Muscle of leg (tissue), 11 donors: Measurements from ENCODE around the gene OR10H5. TPM values are rescaled to one million over a fixed set of nuclear protein-coding genes. Genes with fewer than 3 reads are reported as not detected.
"Not testable (repeated sequence)": the region's sequence is repeated elsewhere in the genome, so short reads cannot be mapped to it uniquely, and the experiment has no call there.

Source experiments
- DNase-seq: peaks from one replicate; pipeline ENCODE4 v3.0.0; 2013
- H3K27ac ChIP-seq: one replicate; pipeline ENCODE4 v1.5.1; 2013; ENCODE audit warnings: mild to moderate bottlenecking, low read length, control low read depth
- H3K27me3 ChIP-seq: one replicate; pipeline ENCODE4 v1.6.1; 2013; ENCODE audit warnings: low read length; ENCODE audit not compliant: control insufficient read depth, insufficient read depth
- H3K36me3 ChIP-seq: one replicate; pipeline ENCODE4 v1.6.1; 2013; ENCODE audit warnings: low read length; ENCODE audit not compliant: control insufficient read depth, insufficient read depth
- H3K4me1 ChIP-seq: one replicate; pipeline ENCODE4 v1.6.1; 2013; ENCODE audit warnings: low read length; ENCODE audit not compliant: control insufficient read depth, insufficient read depth
- H3K4me3 ChIP-seq: one replicate; pipeline ENCODE4 v1.5.1; 2013; ENCODE audit warnings: low read length, control low read depth
- H3K9me3 ChIP-seq: replicated peaks from 2 replicates; pipeline ENCODE4 v1.6.1; 2013; ENCODE audit warnings: low read depth, low read length; ENCODE audit not compliant: control insufficient read depth
- WGBS: methylation state at CpG from one replicate; pipeline ENCODE4 v1.1.5; 2013; ENCODE audit warnings: missing lambda C conversion rate; ENCODE audit not compliant: insufficient coverage; 5-methylcytosine and 5-hydroxymethylcytosine counted together
- polyA plus RNA-seq, 8 donors: library from polyadenylated mRNA; unstranded; fragments of 120-200 nt; gene quantifications; one replicate each; pipeline versions ENCODE4 v1.2.1 to v1.2.3, GENCODE V29; 2013; ENCODE audit warnings: inconsistent platforms in 1 of 8, low replicate concordance in 1 of 8; ENCODE audit not compliant: insufficient read length in 8 of 8, insufficient read depth in 1 of 8
- total RNA-seq: library from RNA; stranded (reverse); fragments of 120-200 nt; gene quantifications from one replicate; pipeline ENCODE4 v1.2.4, GENCODE V29; 2013

Gene OR10H5
- total and polyA plus RNA-seq, 9 donors = 0.02 to 0.12 (median 0.06) TPM; not detected in 2

GRCh38 chr19:15810335-15810734, 22.9 kb downstream of the OR10H5 start:
- WGBS = 0% methylated on average over 1 of the region's 7 CpGs
- DNase-seq = peak; percentile 61
- H3K36me3 ChIP-seq = no peaks in the 10 kb centered on the region
- no peak overlapping the region for H3K4me3 ChIP-seq
- no peaks in the 10 kb centered on the region for H3K4me1 ChIP-seq
- no peaks in the 10 kb centered on the region for H3K9me3 ChIP-seq
- H3K27me3 ChIP-seq = no peaks in the 10 kb centered on the region
- no peak overlapping the region for H3K27ac ChIP-seq

DNA sequence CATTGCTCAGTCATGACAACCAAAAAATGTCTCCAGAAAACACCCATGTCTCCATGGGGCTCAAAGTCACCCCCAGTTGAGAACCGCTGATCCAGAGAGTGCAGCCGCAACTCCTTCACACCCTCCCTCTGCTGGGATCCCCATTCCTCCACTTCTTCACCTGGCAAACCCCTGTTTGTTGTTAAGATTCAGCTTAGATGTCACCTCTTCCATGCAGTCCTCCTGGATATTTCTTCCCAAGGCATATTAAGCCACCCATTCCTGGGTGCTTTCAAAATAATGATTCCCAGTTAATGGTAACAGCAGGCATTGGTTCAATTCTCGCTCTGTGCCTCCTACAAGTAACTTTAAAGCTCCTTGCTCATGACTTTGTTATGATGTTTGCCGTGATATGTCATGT, 24.0 kb downstream of the OR10H5 start:
- no peak for DNase-seq
- Histone ChIP-seq H3K27ac (no peak overlapping the region), H3K36me3 (no peaks in the 10 kb centered on the region), H3K4me1 (no peaks in the 10 kb centered on the region), H3K9me3 (no peaks in the 10 kb centered on the region), H3K4me3 (no peak overlapping the region), H3K27me3 (no peaks in the 10 kb centered on the region)
- WGBS = 73% methylated on average over 2 of the region's 4 CpGs

- 29% methylated on average over 4 of the region's 6 CpGs for WGBS
These were observed 24.7 kb downstream of the OR10H5 start for GRCh38 chr19:15812060-15812722.

DNA sequence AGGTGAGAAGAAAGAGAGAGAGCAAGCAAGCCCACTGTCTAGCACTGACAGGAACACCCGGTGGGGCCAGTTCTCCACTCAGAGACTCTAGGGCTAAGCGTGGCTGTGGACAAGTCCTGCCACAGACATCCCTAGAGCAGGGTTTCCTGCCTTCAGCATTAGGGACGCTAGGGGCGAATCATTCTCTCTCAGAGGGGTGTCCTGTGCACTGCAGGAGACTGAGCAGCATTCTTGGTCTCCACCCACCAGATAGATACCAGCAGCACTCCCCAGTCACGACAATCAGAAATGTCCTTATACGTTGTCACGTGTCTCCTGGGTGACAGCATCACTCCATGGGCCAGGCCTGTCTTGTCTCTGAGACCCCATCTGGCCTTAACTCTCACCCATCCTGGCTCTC, 26.5 kb downstream of the OR10H5 start:
- no peak for DNase-seq
- H3K27ac ChIP-seq = no peak overlapping the region
- no peaks in the 10 kb centered on the region for H3K27me3 ChIP-seq
- H3K4me1 ChIP-seq = no peaks in the 10 kb centered on the region
- H3K4me3 ChIP-seq = no peak overlapping the region
- H3K9me3 ChIP-seq = no peaks in the 10 kb centered on the region
- WGBS = 34% methylated on average over 6 of the region's 7 CpGs
- no peaks in the 10 kb centered on the region for H3K36me3 ChIP-seq

More at GRCh38 chr19:15812060-15812722, 24.7 kb downstream of the OR10H5 start:
- DNase-seq = peak; percentile 6
- no peak overlapping the region for H3K4me3 ChIP-seq
- H3K9me3 ChIP-seq = no peaks in the 10 kb centered on the region
- no peaks in the 10 kb centered on the region for H3K27me3 ChIP-seq
- no peaks in the 10 kb centered on the region for H3K36me3 ChIP-seq
- no peaks in the 10 kb centered on the region for H3K4me1 ChIP-seq
- no peak overlapping the region for H3K27ac ChIP-seq

- Histone ChIP-seq H3K36me3 (no peaks in the 10 kb centered on the region), H3K4me3 (no peak within 1 kb of the TSS), H3K9me3 (no peaks in the 10 kb centered on the region), H3K27me3 (no peaks in the 10 kb centered on the region), H3K27ac (no peak within 1 kb of the TSS), H3K4me1 (no peaks in the 10 kb centered on the region)
- no peak for DNase-seq
- 60% methylated on average over 2 of the region's 5 CpGs for WGBS
These were observed 27.8 kb downstream of the OR10H5 start, which contains the start of gene OR10H1 for GRCh38 chr19:15815306-15815705. OR10H1 (minus strand) TSS chr19:15815664; CDS start chr19:15808037, 7,627 bp downstream.

- H3K4me3 ChIP-seq = no peak overlapping the region
- no peak for DNase-seq
- no peaks in the 10 kb centered on the region for H3K4me1 ChIP-seq
- no peaks in the 10 kb centered on the region for H3K27me3 ChIP-seq
- H3K27ac ChIP-seq = no peak overlapping the region
- no peaks in the 10 kb centered on the region for H3K9me3 ChIP-seq
- H3K36me3 ChIP-seq = no peaks in the 10 kb centered on the region
- WGBS = 91% methylated on average over 7 of the region's 8 CpGs
These were observed 33.2 kb downstream of the OR10H5 start for GRCh38 chr19:15820646-15821045.

GRCh38 chr19:15825753-15826152, 38.3 kb downstream of the OR10H5 start:
- H3K27me3 ChIP-seq = no peaks in the 10 kb centered on the region
- H3K27ac ChIP-seq = no peak overlapping the region
- no peak overlapping the region for H3K4me3 ChIP-seq
- WGBS = no CpG with 5 or more reads among the region's 1 CpG
- no peaks in the 10 kb centered on the region for H3K4me1 ChIP-seq
- H3K36me3 ChIP-seq = no peaks in the 10 kb centered on the region
- DNase-seq = no peak
- no peaks in the 10 kb centered on the region for H3K9me3 ChIP-seq

DNA sequence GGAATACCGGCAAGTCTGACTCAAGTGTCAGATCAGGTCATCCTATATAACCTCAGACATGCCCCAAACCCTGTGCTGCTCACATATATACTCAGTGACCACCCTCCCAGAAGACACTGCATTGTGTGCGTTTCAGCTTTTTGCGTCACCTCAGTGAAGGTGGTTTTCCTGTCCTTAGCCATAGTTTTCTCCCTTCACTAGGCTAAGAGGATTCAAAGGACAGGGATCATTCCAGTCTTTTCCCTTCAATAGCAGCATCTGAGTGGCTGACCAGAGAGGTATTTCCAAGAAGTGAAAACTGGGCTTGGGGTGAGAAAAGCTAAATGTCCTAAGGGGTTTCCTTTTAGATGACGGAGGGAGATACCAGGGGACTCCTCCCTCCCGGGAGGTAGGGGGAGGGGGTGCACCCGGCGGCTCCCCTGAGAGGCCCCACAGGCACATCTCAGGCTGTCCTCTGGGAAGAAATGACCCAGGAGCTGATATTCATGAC, 40.7 kb downstream of the OR10H5 start:
- 60% methylated on average over 5 of the region's 7 CpGs for whole genome bisulfite sequencing
- Histone ChIP-seq H3K4me1 (no peaks in the 10 kb centered on the region), H3K27ac (no peak overlapping the region), H3K36me3 (no peaks in the 10 kb centered on the region), H3K27me3 (no peaks in the 10 kb centered on the region), H3K4me3 (no peak overlapping the region), H3K9me3 (no peaks in the 10 kb centered on the region)
- no peak for DNase-seq

GRCh38 chr19:15828611-15829305, 41.3 kb downstream of the OR10H5 start:
- H3K36me3 ChIP-seq, H3K4me3 ChIP-seq, H3K9me3 ChIP-seq, H3K27me3 ChIP-seq, DNase-seq, H3K27ac ChIP-seq, H3K4me1 ChIP-seq: not testable (repeated sequence)
- WGBS = 52% methylated on average over 11 of the region's 13 CpGs

DNA sequence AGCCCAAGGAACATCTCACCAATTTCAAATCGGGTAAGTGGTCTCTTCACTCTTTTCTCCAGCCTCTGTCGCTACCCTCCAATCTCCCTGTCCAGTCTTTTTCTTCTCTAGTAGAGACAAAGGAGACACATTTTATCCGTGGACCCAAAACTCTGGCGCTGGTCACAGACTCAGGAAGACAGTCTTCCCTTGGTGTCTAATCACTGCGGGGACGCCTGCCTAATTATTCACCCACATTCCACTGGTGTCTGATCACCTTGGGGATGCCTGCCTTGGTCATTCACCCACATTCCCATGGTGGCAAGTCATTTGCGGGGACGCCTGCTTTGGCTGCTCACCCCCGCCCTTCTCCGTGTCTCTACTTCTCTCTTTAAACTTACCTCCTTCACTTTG, 41.8 kb downstream of the OR10H5 start:
- WGBS = 90% methylated on average over 9 of the region's 10 CpGs

More for the DNA sequence above, 41.8 kb downstream of the OR10H5 start:
- H3K4me3 ChIP-seq = no peak overlapping the region
- H3K27me3 ChIP-seq = no peaks in the 10 kb centered on the region
- no peak for DNase-seq
- no peaks in the 10 kb centered on the region for H3K4me1 ChIP-seq
- no peaks in the 10 kb centered on the region for H3K36me3 ChIP-seq
- no peaks in the 10 kb centered on the region for H3K9me3 ChIP-seq
- H3K27ac ChIP-seq = no peak overlapping the region
